Activated naive CD4-positive, alpha-beta T cell (primary cell): ENCODE results near the gene LIN28B.
"Not testable (repeated sequence)": the region's sequence is repeated elsewhere in the genome, so short reads cannot be mapped to it uniquely, and the experiment has no call there.

Experiments used
- DNase-seq, 4 experiments: peaks; one replicate each; lab custom pipeline; 2025; lab: John Stamatoyannopoulos, UW

LIN28B gene

GRCh38 chr6:105067329-105067728 is 110.4 kb downstream of the LIN28B start:
- DNase-seq = no peak

GRCh38 chr6:105068407-105068806 is 111.5 kb downstream of the LIN28B start:
- no peak for DNase-seq

GRCh38 chr6:105069821-105070445 is 113.0 kb downstream of the LIN28B start:
- no peak for DNase-seq

GRCh38 chr6:105072798-105073199 is 115.9 kb downstream of the LIN28B start:
- no peak for DNase-seq

GRCh38 chr6:105075210-105075609 is 118.3 kb downstream of the LIN28B start:
- no peak for DNase-seq

GRCh38 chr6:105076418-105076817 is 119.5 kb downstream of the LIN28B start:
- DNase-seq = not testable (repeated sequence)

GRCh38 chr6:105077596-105078385 is 120.9 kb downstream of the LIN28B start:
- no peak for DNase-seq

GRCh38 chr6:105078386-105078708 is 121.4 kb downstream of the LIN28B start:
- no peak for DNase-seq

- DNase-seq = no peak
These were observed 123.4 kb downstream of the LIN28B start for GRCh38 chr6:105080279-105080678.

- not testable (repeated sequence) for DNase-seq
These were observed 124.8 kb downstream of the LIN28B start for GRCh38 chr6:105081662-105082061.

GRCh38 chr6:105087571-105088211 is 130.8 kb downstream of the LIN28B start:
- no peak for DNase-seq

GRCh38 chr6:105091140-105091829 is 134.4 kb downstream of the LIN28B start:
- DNase-seq = no peak

GRCh38 chr6:105094133-105094640 is 137.3 kb downstream of the LIN28B start:
- no peak for DNase-seq

GRCh38 chr6:105095139-105095538 is 138.2 kb downstream of the LIN28B start:
- DNase-seq = no peak

- no peak for DNase-seq
These were observed 140.4 kb downstream of the LIN28B start for GRCh38 chr6:105097288-105097687.

GRCh38 chr6:105099371-105099770 is 142.5 kb downstream of the LIN28B start:
- DNase-seq = no peak

GRCh38 chr6:105102186-105102585 is 145.3 kb downstream of the LIN28B start:
- DNase-seq = no peak

- no peak for DNase-seq
These were observed 148.2 kb downstream of the LIN28B start for GRCh38 chr6:105105094-105105493.

- DNase-seq = no peak
These were observed 149.4 kb downstream of the LIN28B start for GRCh38 chr6:105106260-105106659.

- no peak for DNase-seq
These were observed 150.3 kb downstream of the LIN28B start for GRCh38 chr6:105107207-105107606.

GRCh38 chr6:105108631-105109262 is 151.8 kb downstream of the LIN28B start:
- no peak for DNase-seq
